HepG2 (cell line): ENCODE results near the gene TMEM145. TPM values are rescaled to one million over a fixed set of nuclear protein-coding genes. Genes with fewer than 3 reads are reported as not detected.
A peak's percentile ranks its signal among the peaks of the same experiment; 100 is the strongest.

Source experiments
- ATF7-NPFF ChIP-seq: sonication (generic); formaldehyde crosslinking; IDR thresholded peaks from 2 replicates; pipeline ENCODE4 v1.8.1; 2023; ENCODE audit warnings: mild to moderate bottlenecking, low read depth, missing genetic modification reagents, moderate library complexity
- CCAR2 ChIP-seq: fragments of 200-400 bp; formaldehyde crosslinking; optimal IDR thresholded peaks from 2 replicates; pipeline ENCODE3; 2018; ENCODE audit warnings: low read depth, mild to moderate bottlenecking, low read length, moderate library complexity
- ELF4 ChIP-seq: sonication (generic); formaldehyde crosslinking; IDR thresholded peaks from 2 replicates; pipeline ENCODE4 v1.5.0; 2020; ENCODE audit warnings: missing genetic modification reagents, mild to moderate bottlenecking, moderate library complexity, borderline replicate concordance
- FOXJ3 ChIP-seq: sonication (generic); formaldehyde crosslinking; IDR thresholded peaks from 2 replicates; pipeline ENCODE4 v1.4.0; 2020; ENCODE audit warnings: missing genetic modification reagents, mild to moderate bottlenecking, borderline replicate concordance
- HINFP ChIP-seq: sonication (generic); formaldehyde crosslinking; IDR thresholded peaks from 2 replicates; pipeline ENCODE4 v1.4.0; 2020; ENCODE audit warnings: low read depth, mild to moderate bottlenecking, missing genetic modification reagents
- HMG20A ChIP-seq: IDR thresholded peaks from 2 replicates; pipeline ENCODE4 v1.6.1; 2016; ENCODE audit warnings: borderline replicate concordance
- JDP2 ChIP-seq: sonication (generic); formaldehyde crosslinking; IDR thresholded peaks from 2 replicates; pipeline ENCODE4 v1.8.1; 2022; ENCODE audit warnings: missing genetic modification reagents, borderline replicate concordance
- JUN ChIP-seq: sonication (generic); formaldehyde crosslinking; IDR thresholded peaks from 2 replicates; pipeline ENCODE4 v1.4.0; 2020; ENCODE audit warnings: mild to moderate bottlenecking, missing genetic modification reagents
- MLLT10 ChIP-seq: sonication (generic); formaldehyde crosslinking; IDR thresholded peaks from 2 replicates; pipeline ENCODE4 v1.4.0; 2020; ENCODE audit warnings: missing genetic modification reagents
- PCBP1 ChIP-seq: fragments of 200-400 bp; formaldehyde crosslinking; IDR thresholded peaks from 2 replicates; pipeline ENCODE4 v1.6.1; 2017; ENCODE audit warnings: mild to moderate bottlenecking, low read depth, low read length, borderline replicate concordance
- SCMH1 ChIP-seq: sonication (generic); formaldehyde crosslinking; IDR thresholded peaks from 2 replicates; pipeline ENCODE4 v1.9.0; 2021; ENCODE audit warnings: missing genetic modification reagents, mild to moderate bottlenecking, borderline replicate concordance
- TBL1XR1 ChIP-seq: fragments of 150-350 bp; IDR thresholded peaks from 2 replicates; pipeline ENCODE4 v1.6.1; 2014; ENCODE audit warnings: borderline replicate concordance, low read length; ENCODE audit not compliant: partially characterized antibody
- ZFP90 ChIP-seq: sonication (generic); formaldehyde crosslinking; IDR thresholded peaks from 2 replicates; pipeline ENCODE4 v1.8.0; 2022; ENCODE audit warnings: missing genetic modification reagents, mild to moderate bottlenecking, inconsistent platforms, borderline replicate concordance
- ZFX ChIP-seq: sonication (generic); formaldehyde crosslinking; IDR thresholded peaks from 2 replicates; pipeline ENCODE4 v1.4.0; 2020; ENCODE audit warnings: mild to moderate bottlenecking, low read depth, missing genetic modification reagents, moderate library complexity
- ZNF124 ChIP-seq: sonication (generic); formaldehyde crosslinking; IDR thresholded peaks from 2 replicates; pipeline ENCODE4 v1.4.0; 2020; ENCODE audit warnings: missing genetic modification reagents
- ZNF451 ChIP-seq: sonication (generic); formaldehyde crosslinking; IDR thresholded peaks from 2 replicates; pipeline ENCODE4 v1.5.0; 2020; ENCODE audit warnings: mild to moderate bottlenecking, missing genetic modification reagents
- ZNF607 ChIP-seq: sonication (generic); formaldehyde crosslinking; IDR thresholded peaks from 2 replicates; pipeline ENCODE4 v1.5.1; 2020; ENCODE audit warnings: missing genetic modification reagents, mild to moderate bottlenecking, borderline replicate concordance
- ZNF740 ChIP-seq: sonication (generic); formaldehyde crosslinking; IDR thresholded peaks from 2 replicates; pipeline ENCODE4 v1.4.0; 2020; ENCODE audit warnings: missing genetic modification reagents
- ZNF775 ChIP-seq: sonication (generic); formaldehyde crosslinking; IDR thresholded peaks from 2 replicates; pipeline ENCODE4 v1.4.0; 2020; ENCODE audit warnings: missing genetic modification reagents, mild to moderate bottlenecking, moderate library complexity, borderline replicate concordance
- polyA plus RNA-seq, 8 experiments: library from polyadenylated mRNA; depleted of rRNA in 3 of 8; stranded (reverse) in 7 of 8; unstranded in 1 of 8; fragments of >200 nt; fragmentation: Illumina TruSeq in 4 of 8; extraction: Trizol in 4 of 8; gene quantifications; 2 replicates each; pipeline versions ENCODE4 v1.2.1 to v1.2.3, GENCODE V29; 2011 to 2016; ENCODE audit warnings: low read depth in 4 of 8, missing spikeins in 1 of 8, mixed read lengths in 1 of 8; ENCODE audit not compliant: insufficient read depth in 1 of 8
- total RNA-seq, 5 experiments: library from RNA; depleted of rRNA; stranded (reverse); fragments of >200 nt; fragmentation: Illumina TruSeq; extraction: Trizol; gene quantifications; 2 replicates each; pipeline ENCODE4 v1.2.3, GENCODE V29; 2016; ENCODE audit warnings: low read depth in 1 of 5
- TF ChIP-seq, protein P1 (sequence below): sonication (generic); formaldehyde crosslinking; IDR thresholded peaks from 2 replicates; pipeline ENCODE4 v1.4.0; 2020; ENCODE audit warnings: missing genetic modification reagents
- TF ChIP-seq, protein P2 (sequence below): IDR thresholded peaks from 2 replicates; pipeline ENCODE4 v1.6.1; 2016
- TF ChIP-seq, protein P3 (sequence below): sonication (generic); formaldehyde crosslinking; IDR thresholded peaks from 2 replicates; pipeline ENCODE4 v1.5.0; 2020; ENCODE audit warnings: mild to moderate bottlenecking, missing genetic modification reagents

Gene TMEM145
- total and polyA plus RNA-seq, 2 of the 13 experiments (the other 11 are each of a cell fraction or from before 2014, with no cell fraction given): 0.07 to 5.1 TPM

- TF ChIP-seq HINFP (CRISPR knock-in tag) (no peak), MLLT10 (CRISPR knock-in tag) (no peak), TBL1XR1 (peak; percentile 3), ELF4 (CRISPR knock-in tag) (no peak), ATF7-NPFF (CRISPR knock-in tag) (no peak), HMG20A (CRISPR knock-in tag) (no peak), ZNF775 (CRISPR knock-in tag) (no peak), ZNF124 (CRISPR knock-in tag) (no peak), JDP2 (CRISPR knock-in tag) (no peak), ZNF607 (CRISPR knock-in tag) (no peak), ZFX (CRISPR knock-in tag) (no peak), PCBP1 (no peak), JUN (CRISPR knock-in tag) (no peak), FOXJ3 (CRISPR knock-in tag) (no peak), ZFP90 (CRISPR knock-in tag) (no peak), ZNF740 (CRISPR knock-in tag) (no peak), SCMH1 (no peak), CCAR2 (no peak), ZNF451 (CRISPR knock-in tag) (no peak)
- TF ChIP-seq, protein P1, sequence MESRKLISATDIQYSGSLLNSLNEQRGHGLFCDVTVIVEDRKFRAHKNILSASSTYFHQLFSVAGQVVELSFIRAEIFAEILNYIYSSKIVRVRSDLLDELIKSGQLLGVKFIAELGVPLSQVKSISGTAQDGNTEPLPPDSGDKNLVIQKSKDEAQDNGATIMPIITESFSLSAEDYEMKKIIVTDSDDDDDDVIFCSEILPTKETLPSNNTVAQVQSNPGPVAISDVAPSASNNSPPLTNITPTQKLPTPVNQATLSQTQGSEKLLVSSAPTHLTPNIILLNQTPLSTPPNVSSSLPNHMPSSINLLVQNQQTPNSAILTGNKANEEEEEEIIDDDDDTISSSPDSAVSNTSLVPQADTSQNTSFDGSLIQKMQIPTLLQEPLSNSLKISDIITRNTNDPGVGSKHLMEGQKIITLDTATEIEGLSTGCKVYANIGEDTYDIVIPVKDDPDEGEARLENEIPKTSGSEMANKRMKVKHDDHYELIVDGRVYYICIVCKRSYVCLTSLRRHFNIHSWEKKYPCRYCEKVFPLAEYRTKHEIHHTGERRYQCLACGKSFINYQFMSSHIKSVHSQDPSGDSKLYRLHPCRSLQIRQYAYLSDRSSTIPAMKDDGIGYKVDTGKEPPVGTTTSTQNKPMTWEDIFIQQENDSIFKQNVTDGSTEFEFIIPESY (CRISPR knock-in tag): no peak
- TF ChIP-seq, protein P2, sequence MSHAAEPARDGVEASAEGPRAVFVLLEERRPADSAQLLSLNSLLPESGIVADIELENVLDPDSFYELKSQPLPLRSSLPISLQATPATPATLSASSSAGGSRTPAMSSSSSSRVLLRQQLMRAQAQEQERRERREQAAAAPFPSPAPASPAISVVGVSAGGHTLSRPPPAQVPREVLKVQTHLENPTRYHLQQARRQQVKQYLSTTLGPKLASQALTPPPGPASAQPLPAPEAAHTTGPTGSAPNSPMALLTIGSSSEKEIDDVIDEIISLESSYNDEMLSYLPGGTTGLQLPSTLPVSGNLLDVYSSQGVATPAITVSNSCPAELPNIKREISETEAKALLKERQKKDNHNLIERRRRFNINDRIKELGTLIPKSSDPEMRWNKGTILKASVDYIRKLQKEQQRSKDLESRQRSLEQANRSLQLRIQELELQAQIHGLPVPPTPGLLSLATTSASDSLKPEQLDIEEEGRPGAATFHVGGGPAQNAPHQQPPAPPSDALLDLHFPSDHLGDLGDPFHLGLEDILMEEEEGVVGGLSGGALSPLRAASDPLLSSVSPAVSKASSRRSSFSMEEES (CRISPR knock-in tag): no peak
- TF ChIP-seq, protein P3, sequence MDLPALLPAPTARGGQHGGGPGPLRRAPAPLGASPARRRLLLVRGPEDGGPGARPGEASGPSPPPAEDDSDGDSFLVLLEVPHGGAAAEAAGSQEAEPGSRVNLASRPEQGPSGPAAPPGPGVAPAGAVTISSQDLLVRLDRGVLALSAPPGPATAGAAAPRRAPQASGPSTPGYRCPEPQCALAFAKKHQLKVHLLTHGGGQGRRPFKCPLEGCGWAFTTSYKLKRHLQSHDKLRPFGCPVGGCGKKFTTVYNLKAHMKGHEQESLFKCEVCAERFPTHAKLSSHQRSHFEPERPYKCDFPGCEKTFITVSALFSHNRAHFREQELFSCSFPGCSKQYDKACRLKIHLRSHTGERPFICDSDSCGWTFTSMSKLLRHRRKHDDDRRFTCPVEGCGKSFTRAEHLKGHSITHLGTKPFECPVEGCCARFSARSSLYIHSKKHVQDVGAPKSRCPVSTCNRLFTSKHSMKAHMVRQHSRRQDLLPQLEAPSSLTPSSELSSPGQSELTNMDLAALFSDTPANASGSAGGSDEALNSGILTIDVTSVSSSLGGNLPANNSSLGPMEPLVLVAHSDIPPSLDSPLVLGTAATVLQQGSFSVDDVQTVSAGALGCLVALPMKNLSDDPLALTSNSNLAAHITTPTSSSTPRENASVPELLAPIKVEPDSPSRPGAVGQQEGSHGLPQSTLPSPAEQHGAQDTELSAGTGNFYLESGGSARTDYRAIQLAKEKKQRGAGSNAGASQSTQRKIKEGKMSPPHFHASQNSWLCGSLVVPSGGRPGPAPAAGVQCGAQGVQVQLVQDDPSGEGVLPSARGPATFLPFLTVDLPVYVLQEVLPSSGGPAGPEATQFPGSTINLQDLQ: no peak
Measured at GRCh38 chr19:42267644-42268141, 45.4 kb upstream of the TMEM145 start (continued).
